A673 (cell line): ENCODE measurements around the gene PUS3. TPM values are rescaled to one million over a fixed set of nuclear protein-coding genes. Genes with fewer than 3 reads are reported as not detected.

Experiments
- BruUV-seq: library from RNA; stranded (reverse); fragments of 400-500 nt; replicated peaks from 2 replicates; lab custom pipeline; 2021; lab: Mats Ljungman, UMichigan
- CTCF ChIA-PET: fragments of 300-600 bp; sonication (Branson Sonifier 250); formaldehyde crosslinking; loops from one replicate; lab custom pipeline; 2022; ENCODE audit warnings: antibody characterized with exemption; lab: Charles Lee
- POLR2A ChIA-PET: fragments of 300-600 bp; sonication (Branson Sonifier 250); formaldehyde crosslinking; loops from one replicate; lab custom pipeline; 2022; ENCODE audit warnings: antibody characterized with exemption; ENCODE audit not compliant: low non-redundant PET; lab: Charles Lee
- DNase-seq: peaks from one replicate; pipeline ENCODE4 v3.0.0-alpha.2; 2015; ENCODE audit warnings: low spot score
- H3K27ac ChIP-seq: fragments of 200-600 bp; sonication (generic); 2 replicates; pipeline ENCODE4 v1.5.1; 2016; ENCODE audit warnings: mixed run types, low read depth, mild to moderate bottlenecking, mixed read lengths, antibody characterized with exemption, low read length; ENCODE audit not compliant: poor library complexity, severe bottlenecking
- H3K27me3 ChIP-seq: fragments of 200-600 bp; sonication (generic); replicated peaks from 2 replicates; pipeline ENCODE4 v1.6.1; 2017; ENCODE audit warnings: mixed run types, low read depth, mild to moderate bottlenecking, mixed read lengths, antibody characterized with exemption, low read length; ENCODE audit not compliant: insufficient read depth, poor library complexity
- H3K36me3 ChIP-seq: fragments of 200-600 bp; sonication (generic); 2 replicates; pipeline ENCODE4 v1.6.1; 2016; ENCODE audit warnings: mixed run types, mild to moderate bottlenecking, mixed read lengths, antibody characterized with exemption, low read length; ENCODE audit not compliant: insufficient read depth, poor library complexity, severe bottlenecking
- H3K4me1 ChIP-seq: fragments of 200-600 bp; sonication (generic); 2 replicates; pipeline ENCODE4 v1.6.1; 2017; ENCODE audit warnings: mixed run types, mild to moderate bottlenecking, mixed read lengths, antibody characterized with exemption, low read length; ENCODE audit not compliant: insufficient read depth, poor library complexity, severe bottlenecking
- H3K4me3 ChIP-seq: fragments of 200-600 bp; sonication (generic); 2 replicates; pipeline ENCODE4 v1.5.1; 2016; ENCODE audit warnings: low read depth, mixed run types, mild to moderate bottlenecking, mixed read lengths, low read length; ENCODE audit not compliant: poor library complexity, severe bottlenecking
- H3K9me3 ChIP-seq: fragments of 200-600 bp; sonication (generic); 2 replicates; pipeline ENCODE4 v1.6.1; 2016; ENCODE audit warnings: mixed run types, low read depth, mild to moderate bottlenecking, mixed read lengths, antibody characterized with exemption, low read length; ENCODE audit not compliant: poor library complexity, severe bottlenecking
- EZH2 ChIP-seq: fragments of 200-600 bp; sonication (generic); IDR thresholded peaks from 2 replicates; pipeline ENCODE4 v1.6.1; 2017; ENCODE audit warnings: borderline replicate concordance, low read depth, mild to moderate bottlenecking, mixed read lengths, antibody characterized with exemption, low read length; ENCODE audit not compliant: poor library complexity, severe bottlenecking
- intact Hi-C: fragments of 100-400 bp; cut with micrococcal nuclease; formaldehyde crosslinking; loops from one replicate; pipeline ENCODE4 v1.10.0; 2022; ENCODE audit not compliant: unreplicated experiment
- total RNA-seq: library from RNA; stranded (reverse); gene quantifications from 2 replicates; pipeline ENCODE4 v1.2.3, GENCODE V29; 2021
- TF ChIP-seq, protein P1 (sequence below): fragments of 300-800, 200-600 bp; sonication (generic); conservative IDR thresholded peaks from 2 replicates; pipeline ENCODE4 v1.5.1; 2017; ENCODE audit warnings: low read depth, mild to moderate bottlenecking, antibody characterized with exemption, low read length, moderate library complexity, mixed read lengths

The PUS3 gene
- total RNA-seq, 1 experiment from 2014 or later: 18.7 TPM

DNA sequence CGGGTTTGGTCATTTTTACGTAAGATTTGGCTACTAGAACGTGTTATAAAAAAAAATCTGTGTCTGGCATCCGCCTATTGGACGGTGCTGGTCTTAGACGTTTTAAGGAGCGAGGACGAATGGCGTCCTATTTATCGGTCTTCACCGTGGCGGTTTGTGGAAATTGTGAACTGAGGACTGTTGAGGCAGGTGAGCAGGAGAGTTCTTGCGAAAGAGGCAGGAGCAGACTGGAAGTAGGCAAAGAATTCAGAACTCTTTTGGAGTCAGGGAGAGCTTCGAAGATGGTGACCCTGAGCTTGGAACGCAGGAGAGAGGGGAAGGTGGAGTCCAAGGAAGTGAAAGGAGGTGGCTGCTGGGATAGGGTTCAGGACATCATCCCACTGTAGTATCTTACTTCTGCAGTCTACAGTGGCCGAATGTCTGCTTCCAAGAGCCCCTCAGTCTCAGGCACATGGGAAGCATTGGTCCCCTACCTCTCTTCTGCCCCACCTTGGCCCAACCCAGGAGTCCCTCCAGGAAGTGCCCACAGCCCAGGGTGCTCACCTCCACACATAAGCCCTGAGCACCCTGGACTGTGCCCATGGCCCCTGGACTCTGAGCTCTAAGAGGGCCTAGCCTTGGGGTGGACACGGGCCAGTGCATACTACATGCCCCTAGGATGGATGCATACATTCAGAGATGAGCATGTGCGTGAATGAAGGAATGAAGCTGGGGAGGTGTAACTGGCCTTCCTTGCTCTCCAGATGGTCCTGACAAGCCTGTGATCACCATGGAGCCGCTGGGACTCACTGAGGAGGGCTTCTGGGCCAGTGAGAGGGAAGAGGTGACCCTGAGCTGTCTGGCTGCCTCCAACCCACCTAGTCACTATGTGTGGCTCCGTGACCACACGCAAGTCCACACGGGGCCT is 46.5 kb upstream of the PUS3 start:
- no peaks in the 10 kb centered on the region for H3K9me3 ChIP-seq
- ChIA-PET POLR2A (no interaction called here), CTCF (no interaction called here)
- no peaks in the 10 kb centered on the region for H3K27me3 ChIP-seq
- no peak for DNase-seq
- intact Hi-C loops: no loop called here
- H3K36me3 ChIP-seq: no peaks in the 10 kb centered on the region
- H3K4me1 ChIP-seq: no peaks in the 10 kb centered on the region
- TF ChIP-seq, protein P1, sequence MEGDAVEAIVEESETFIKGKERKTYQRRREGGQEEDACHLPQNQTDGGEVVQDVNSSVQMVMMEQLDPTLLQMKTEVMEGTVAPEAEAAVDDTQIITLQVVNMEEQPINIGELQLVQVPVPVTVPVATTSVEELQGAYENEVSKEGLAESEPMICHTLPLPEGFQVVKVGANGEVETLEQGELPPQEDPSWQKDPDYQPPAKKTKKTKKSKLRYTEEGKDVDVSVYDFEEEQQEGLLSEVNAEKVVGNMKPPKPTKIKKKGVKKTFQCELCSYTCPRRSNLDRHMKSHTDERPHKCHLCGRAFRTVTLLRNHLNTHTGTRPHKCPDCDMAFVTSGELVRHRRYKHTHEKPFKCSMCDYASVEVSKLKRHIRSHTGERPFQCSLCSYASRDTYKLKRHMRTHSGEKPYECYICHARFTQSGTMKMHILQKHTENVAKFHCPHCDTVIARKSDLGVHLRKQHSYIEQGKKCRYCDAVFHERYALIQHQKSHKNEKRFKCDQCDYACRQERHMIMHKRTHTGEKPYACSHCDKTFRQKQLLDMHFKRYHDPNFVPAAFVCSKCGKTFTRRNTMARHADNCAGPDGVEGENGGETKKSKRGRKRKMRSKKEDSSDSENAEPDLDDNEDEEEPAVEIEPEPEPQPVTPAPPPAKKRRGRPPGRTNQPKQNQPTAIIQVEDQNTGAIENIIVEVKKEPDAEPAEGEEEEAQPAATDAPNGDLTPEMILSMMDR: no peak
- no peak for TF ChIP-seq EZH2
- BruUV-seq: no TSS peak
- H3K4me3 ChIP-seq: no peak overlapping the region
- no peak overlapping the region for H3K27ac ChIP-seq

DNA sequence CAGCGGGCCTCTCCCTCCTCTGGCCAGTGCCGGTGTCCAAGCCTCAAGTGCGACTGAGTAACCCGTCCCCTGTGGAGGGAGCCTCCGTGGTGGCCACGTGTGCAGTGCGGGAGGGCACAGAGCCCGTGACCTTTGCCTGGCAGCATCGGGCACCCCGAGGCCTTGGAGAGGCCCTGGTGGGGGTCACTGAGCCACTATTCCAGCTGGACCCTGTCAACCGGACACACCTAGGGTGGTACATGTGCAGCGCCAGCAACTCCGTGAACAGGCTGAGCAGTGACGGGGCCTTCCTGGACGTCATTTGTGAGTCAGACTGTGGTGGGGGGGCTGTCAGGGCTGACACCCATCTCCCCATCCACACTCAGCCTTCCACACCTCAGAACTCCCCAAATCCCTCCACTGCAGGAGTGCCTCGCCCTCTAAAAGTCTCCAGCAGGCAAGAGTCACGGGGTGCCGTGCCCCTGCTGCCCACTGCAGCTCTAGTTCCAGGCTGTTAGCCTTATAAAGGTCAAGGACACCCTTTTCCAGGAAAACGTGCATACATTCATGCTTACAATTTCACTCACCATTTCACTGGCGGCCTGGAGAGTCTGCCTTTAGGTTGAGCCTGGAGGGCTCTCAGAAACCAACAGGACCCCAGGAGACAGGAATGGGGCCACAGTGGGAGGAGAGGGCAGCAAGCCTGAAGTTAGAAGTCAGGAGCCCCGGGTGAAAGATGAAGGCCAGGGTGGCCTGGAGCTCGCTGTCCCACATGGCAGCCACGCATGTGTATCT is 45.5 kb upstream of the PUS3 start:
- CTCF ChIA-PET: no interaction called here
- no peak overlapping the region for H3K27ac ChIP-seq
- BruUV-seq: no TSS peak
- POLR2A ChIA-PET: no interaction called here
- H3K4me3 ChIP-seq: no peak overlapping the region
- intact Hi-C loops: no loop called here
- H3K36me3 ChIP-seq: no peaks in the 10 kb centered on the region
- no peaks in the 10 kb centered on the region for H3K27me3 ChIP-seq
- H3K4me1 ChIP-seq: no peaks in the 10 kb centered on the region
- TF ChIP-seq EZH2: no peak
- TF ChIP-seq, protein P1: no peak
- DNase-seq: no peak
- H3K9me3 ChIP-seq: no peaks in the 10 kb centered on the region

DNA sequence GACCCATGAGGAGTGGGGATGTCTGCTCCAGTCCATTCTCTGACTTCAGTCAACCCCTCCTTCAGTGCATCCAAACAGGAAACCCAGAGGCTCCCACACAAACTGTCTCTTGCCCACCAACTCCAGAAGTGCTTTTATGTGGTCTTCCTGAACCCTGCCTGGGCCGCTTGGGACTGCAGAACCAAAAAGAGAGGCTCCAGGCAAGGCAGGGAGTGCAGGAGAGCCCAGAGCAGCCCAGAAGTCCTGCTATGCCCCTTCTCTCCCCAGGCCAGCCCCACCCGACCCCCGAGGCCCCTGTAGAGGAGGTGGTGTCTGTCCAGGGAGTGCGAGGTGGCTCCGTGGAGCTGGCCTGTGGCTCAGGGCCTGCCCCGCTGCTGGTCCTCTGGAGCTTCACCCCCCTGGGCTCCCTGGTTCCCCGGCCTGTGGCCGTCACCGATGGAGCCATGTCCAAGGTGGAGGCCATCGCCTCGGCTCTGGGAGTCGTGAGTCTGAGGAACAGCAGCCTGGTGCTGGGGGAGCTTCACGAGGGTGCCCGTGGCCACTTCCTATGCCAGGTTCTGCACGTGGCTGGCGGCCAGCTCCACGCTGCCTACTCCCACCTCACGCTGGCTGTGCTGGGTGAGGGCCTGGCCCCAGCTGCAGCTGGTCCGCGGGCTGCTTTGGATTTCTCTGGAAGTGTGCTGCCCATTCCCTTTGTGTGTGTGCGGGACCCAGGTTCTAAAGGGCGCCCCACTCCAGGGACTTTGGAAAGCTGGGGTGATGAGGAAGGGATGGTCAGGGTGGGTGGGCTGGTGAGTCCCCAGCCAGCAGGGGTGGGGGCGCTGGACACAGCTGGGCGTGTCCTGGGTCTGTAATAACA is 44.6 kb upstream of the PUS3 start:
- H3K27me3 ChIP-seq: no peaks in the 10 kb centered on the region
- H3K9me3 ChIP-seq: no peaks in the 10 kb centered on the region
- no peak overlapping the region for H3K4me3 ChIP-seq
- TF ChIP-seq, protein P1: no peak
- TF ChIP-seq EZH2: no peak
- CTCF ChIA-PET: no interaction called here
- DNase-seq: no peak
- no peaks in the 10 kb centered on the region for H3K36me3 ChIP-seq
- no peaks in the 10 kb centered on the region for H3K4me1 ChIP-seq
- intact Hi-C loops: no loop called here
- no peak overlapping the region for H3K27ac ChIP-seq
- no TSS peak for BruUV-seq
- POLR2A ChIA-PET: no interaction called here
